K562 (cell line): ENCODE results near the gene ARHGAP4. TPM values are rescaled to one million over a fixed set of nuclear protein-coding genes. Genes with fewer than 3 reads are reported as not detected.

Source experiments
- ATAC-seq: fragments of 200-7000 bp; cut with Tn5 transposase; 3 replicates; pipeline ENCODE4 v1.9.1; 2020; ENCODE audit warnings: moderate library complexity
- BruUV-seq: library from RNA; stranded (reverse); fragments of 400-500 nt; replicated peaks from 2 replicates; lab custom pipeline; 2021; lab: Mats Ljungman, UMichigan
- CTCF ChIA-PET: fragments of 300-600 bp; formaldehyde crosslinking; extraction: SDS; loops from one replicate; lab custom pipeline; 2021; ENCODE audit warnings: low intra/inter-chr PET ratio; lab: Yijun Ruan, JAX
- POLR2A ChIA-PET: fragments of 300-600, 350-650 bp; sonication (Branson Sonifier 250); formaldehyde crosslinking; extraction: SDS; loops from one replicate; lab custom pipeline; 2021; ENCODE audit warnings: antibody characterized with exemption, inconsistent platforms; lab: Yijun Ruan, JAX
- DNase-seq, 4 experiments: peaks; one replicate each; pipeline versions ENCODE4 v3.0.0 to v3.0.0-alpha.2; 2011 to 2018; ENCODE audit warnings: low spot score in 3 of 4, mixed read lengths in 3 of 4; ENCODE audit errors: extremely low read depth in 1 of 4
- FAIRE-seq: peaks from 2 replicates; lab custom pipeline; 2011; peaks lifted over from hg19 to GRCh38; lab: Jason Lieb, UNC
- H2AFZ ChIP-seq: 2 replicates; pipeline ENCODE4 v1.6.0; 2011; ENCODE audit warnings: low read depth, low read length, control low read depth, inconsistent platforms
- H3K27ac ChIP-seq: fragments of 200-600 bp; 3 replicates; pipeline ENCODE4 v1.8.0; 2011; ENCODE audit warnings: low read depth, mild to moderate bottlenecking, control low read depth, inconsistent platforms, low read length, moderate library complexity, mixed read lengths; ENCODE audit errors: extremely low read depth
- H3K27me3 ChIP-seq, 2 experiments: fragments of 300-600 bp in 1 of 2; 2 replicates in 1 of 2; 3 replicates in 1 of 2; pipeline versions ENCODE4 v1.6.0 to v1.8.0; 2011; ENCODE audit warnings: inconsistent platforms in 2 of 2, low read length in 2 of 2, mild to moderate bottlenecking in 1 of 2, mixed read lengths in 1 of 2, moderate library complexity in 1 of 2; ENCODE audit not compliant: control insufficient read depth in 2 of 2, insufficient read depth in 2 of 2
- H3K36me3 ChIP-seq: fragments of 300-600 bp; 3 replicates; pipeline ENCODE4 v1.8.0; 2011; ENCODE audit warnings: mild to moderate bottlenecking, low read length, inconsistent platforms; ENCODE audit not compliant: control insufficient read depth, insufficient read depth
- H3K4me1 ChIP-seq, 2 experiments: fragments of 200-600 bp in 1 of 2; replicated peaks in 1 of 2; 2 replicates in 1 of 2; 3 replicates in 1 of 2; pipeline versions ENCODE4 v1.5.1 to v1.8.0; 2011; ENCODE audit warnings: inconsistent platforms in 2 of 2, low read length in 2 of 2, mild to moderate bottlenecking in 1 of 2, mixed read lengths in 1 of 2, moderate library complexity in 1 of 2; ENCODE audit not compliant: control insufficient read depth in 2 of 2, insufficient read depth in 2 of 2
- H3K4me2 ChIP-seq: 2 replicates; pipeline ENCODE4 v1.6.1; 2011; ENCODE audit warnings: low read length, control low read depth, inconsistent platforms, mixed read lengths; ENCODE audit not compliant: insufficient read depth
- H3K4me3 ChIP-seq: fragments of 200-600 bp; sonication (generic), shearing (Covaris generic); 2 replicates; pipeline ENCODE4 v1.5.1; 2016; ENCODE audit warnings: control low read depth, inconsistent platforms
- H3K79me2 ChIP-seq: fragments of 200-600 bp; 3 replicates; pipeline ENCODE4 v1.8.0; 2011; ENCODE audit warnings: low read length, inconsistent platforms; ENCODE audit not compliant: control insufficient read depth, insufficient read depth
- H3K9ac ChIP-seq, 2 experiments: 2 replicates each; pipeline versions ENCODE4 v1.6.0 to v1.6.1; 2011; ENCODE audit warnings: low read depth in 2 of 2, low read length in 2 of 2, control low read depth in 1 of 2, inconsistent platforms in 1 of 2, mild to moderate bottlenecking in 1 of 2, mixed read lengths in 1 of 2; ENCODE audit not compliant: insufficient read depth in 1 of 2
- H3K9me1 ChIP-seq: one replicate; pipeline ENCODE4 v1.6.0; 2011; ENCODE audit warnings: inconsistent platforms, mild to moderate bottlenecking, low read length, moderate library complexity; ENCODE audit not compliant: control insufficient read depth, insufficient read depth
- H3K9me3 ChIP-seq: replicated peaks from 2 replicates; pipeline ENCODE4 v1.5.1; 2011; ENCODE audit warnings: low read depth, low read length, inconsistent platforms; ENCODE audit not compliant: control insufficient read depth, insufficient read depth
- H4K20me1 ChIP-seq: replicated peaks from 2 replicates; pipeline ENCODE4 v1.6.1; 2011; ENCODE audit warnings: low read length, inconsistent platforms, mixed read lengths; ENCODE audit not compliant: control insufficient read depth, insufficient read depth
- CSDE1 ChIP-seq, 2 experiments: fragments of 450-650 bp; IDR thresholded peaks; 2 replicates each; pipeline ENCODE4 v1.6.1; 2016; ENCODE audit warnings: mild to moderate bottlenecking in 1 of 2
- RBM25 ChIP-seq: fragments of 200-400 bp; formaldehyde crosslinking; IDR thresholded peaks from 2 replicates; pipeline ENCODE4 v1.6.1; 2018; ENCODE audit warnings: low read length, low read depth, moderate library complexity; ENCODE audit not compliant: severe bottlenecking
- ZNF347 ChIP-seq: fragments of 450-650 bp; formaldehyde crosslinking; IDR thresholded peaks from 2 replicates; pipeline ENCODE4 v1.4.0; 2020; ENCODE audit warnings: low read depth, mild to moderate bottlenecking, moderate library complexity
- WGBS: fragments of 100-300 bp; shearing (Covaris generic); methylation state at CpG from one replicate; pipeline ENCODE4 v1.1.6; 2016; ENCODE audit warnings: low coverage, mixed read lengths; ENCODE audit not compliant: insufficient coverage; ENCODE audit errors: missing lambda C conversion rate; 5-methylcytosine and 5-hydroxymethylcytosine counted together
- in situ Hi-C: fragments of 300-500 bp; cut with MboI; formaldehyde crosslinking; loops from 4 replicates; pipeline ENCODE4 v1.15.0; 2018; ENCODE audit warnings: inconsistent platforms, mixed read lengths
- intact Hi-C: fragments of 100-400 bp; cut with micrococcal nuclease; formaldehyde crosslinking; loops from 2 replicates; pipeline ENCODE4 v1.14.2; 2022
- polyA plus RNA-seq, 8 experiments: library from polyadenylated mRNA; depleted of rRNA in 4 of 8; stranded (reverse) in 5 of 8; unstranded in 3 of 8; fragments of >200 nt; fragmentation: Nextera tagmentation in 2 of 8; fragmentation: Illumina TruSeq in 1 of 8; extraction: Ambion mirVana in 2 of 8; extraction: Trizol in 1 of 8; gene quantifications; 2 replicates each; pipeline versions ENCODE4 v1.2.1 to v1.2.3, GENCODE V29; 2011 to 2014; ENCODE audit warnings: inconsistent platforms in 1 of 8, missing spikeins in 1 of 8
- total RNA-seq, 7 experiments: library from RNA; depleted of rRNA in 6 of 7; stranded (reverse); fragments of >200 nt in 6 of 7; fragmentation: Illumina TruSeq in 2 of 7; extraction: Trizol in 2 of 7; gene quantifications; 2 replicates each; pipeline versions ENCODE4 v1.2.1 to v1.2.3, GENCODE V29; 2011 to 2021; ENCODE audit warnings: low replicate concordance in 1 of 7
- TF ChIP-seq, protein P1 (sequence below): sonication (generic); formaldehyde crosslinking; IDR thresholded peaks from 2 replicates; pipeline ENCODE4 v1.8.0; 2022; ENCODE audit warnings: missing genetic modification reagents, mild to moderate bottlenecking, borderline replicate concordance
- TF ChIP-seq, protein P2 (sequence below), 2 experiments: fragments of 450-650 bp in 1 of 2; sonication (generic) in 1 of 2; formaldehyde crosslinking in 1 of 2; IDR thresholded peaks; 2 replicates each; pipeline versions ENCODE4 v1.7.1 to v1.9.0; 2016 to 2022; ENCODE audit warnings: inconsistent platforms in 1 of 2, mild to moderate bottlenecking in 1 of 2, missing genetic modification reagents in 1 of 2

Gene ARHGAP4
- total and polyA plus RNA-seq, 9 of the 15 experiments (the other 6 are each of a cell fraction or from before 2014, with no cell fraction given): 0.30 to 81.8 (median 13.5) TPM

DNA sequence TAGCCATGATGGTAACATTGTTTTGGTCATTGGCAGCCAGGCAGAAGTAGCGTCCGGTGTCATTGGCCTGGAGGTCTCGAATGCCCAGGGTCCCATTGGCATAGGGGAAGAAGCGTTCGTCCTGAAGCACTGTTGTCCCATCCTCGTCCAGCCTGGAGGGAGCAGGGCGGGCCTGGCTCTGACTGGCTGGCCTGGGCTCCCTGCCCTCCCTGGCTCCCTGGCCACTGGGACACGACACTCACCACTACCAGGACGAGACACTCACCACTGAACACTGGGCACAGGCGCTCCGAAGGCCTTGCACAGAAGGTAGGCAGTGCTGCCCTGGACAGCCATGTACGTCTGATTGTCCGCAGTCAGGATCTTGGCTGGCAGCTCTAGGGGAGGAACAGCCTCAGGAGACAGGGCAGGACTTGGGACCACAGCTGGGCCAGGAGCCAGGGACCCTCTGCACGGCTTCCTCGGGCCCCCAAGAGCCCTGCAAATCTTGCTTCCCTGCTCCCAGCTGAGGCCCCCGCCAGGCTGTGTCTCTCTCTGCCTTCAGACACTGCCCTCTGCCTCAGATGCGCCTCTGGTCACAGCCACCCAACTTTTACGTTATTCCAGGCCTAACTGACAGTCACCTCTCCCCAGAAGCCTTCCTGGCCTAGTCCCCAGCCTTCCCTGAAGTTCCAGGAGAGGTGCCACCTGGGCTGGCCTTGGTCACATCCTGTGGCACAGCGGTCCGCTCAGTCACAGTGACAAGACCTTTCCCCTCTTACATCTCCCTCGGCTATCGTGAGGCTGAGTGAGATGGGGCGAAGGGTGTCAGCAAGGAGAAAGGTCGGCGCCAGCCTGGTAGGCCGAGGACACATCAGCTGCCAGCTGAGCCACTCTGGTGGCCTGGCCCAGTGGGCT is 57.2 kb downstream of the ARHGAP4 start:
- ATAC-seq (no peak), FAIRE-seq (no peak), DNase-seq (no peak)
- Histone ChIP-seq H3K4me3 (no peak overlapping the region), H3K4me2 (no peak overlapping the region), H3K4me1 (peaks cover 0 to 22% of the 10 kb centered on the region in 2 experiments; a peak in 2 of 5 replicates), H3K27me3 (peaks cover 10 to 79% of the 10 kb centered on the region in 2 experiments; a peak in 4 of 5 replicates), H3K9me3 (no peaks in the 10 kb centered on the region), H2AFZ (no peak overlapping the region), H3K36me3 (no peaks in the 10 kb centered on the region), H3K9ac (no peak overlapping the region), H4K20me1 (0 out of 2 replicates have a peak, but pooled peaks cover 12% of the 10 kb centered on the region), H3K9me1 (no peaks in the 10 kb centered on the region), H3K79me2 (no peaks in the 10 kb centered on the region), H3K27ac (no peak overlapping the region)
- intact Hi-C loops: no loop called here
- TF ChIP-seq, protein P1, sequence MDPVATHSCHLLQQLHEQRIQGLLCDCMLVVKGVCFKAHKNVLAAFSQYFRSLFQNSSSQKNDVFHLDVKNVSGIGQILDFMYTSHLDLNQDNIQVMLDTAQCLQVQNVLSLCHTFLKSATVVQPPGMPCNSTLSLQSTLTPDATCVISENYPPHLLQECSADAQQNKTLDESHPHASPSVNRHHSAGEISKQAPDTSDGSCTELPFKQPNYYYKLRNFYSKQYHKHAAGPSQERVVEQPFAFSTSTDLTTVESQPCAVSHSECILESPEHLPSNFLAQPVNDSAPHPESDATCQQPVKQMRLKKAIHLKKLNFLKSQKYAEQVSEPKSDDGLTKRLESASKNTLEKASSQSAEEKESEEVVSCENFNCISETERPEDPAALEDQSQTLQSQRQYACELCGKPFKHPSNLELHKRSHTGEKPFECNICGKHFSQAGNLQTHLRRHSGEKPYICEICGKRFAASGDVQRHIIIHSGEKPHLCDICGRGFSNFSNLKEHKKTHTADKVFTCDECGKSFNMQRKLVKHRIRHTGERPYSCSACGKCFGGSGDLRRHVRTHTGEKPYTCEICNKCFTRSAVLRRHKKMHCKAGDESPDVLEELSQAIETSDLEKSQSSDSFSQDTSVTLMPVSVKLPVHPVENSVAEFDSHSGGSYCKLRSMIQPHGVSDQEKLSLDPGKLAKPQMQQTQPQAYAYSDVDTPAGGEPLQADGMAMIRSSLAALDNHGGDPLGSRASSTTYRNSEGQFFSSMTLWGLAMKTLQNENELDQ (CRISPR knock-in tag): no peak
- TF ChIP-seq RBM25 (no peak), ZNF347 (no peak), CSDE1 (IDR thresholded peaks at IDR 0.05) (no peak)
- TF ChIP-seq, protein P2, sequence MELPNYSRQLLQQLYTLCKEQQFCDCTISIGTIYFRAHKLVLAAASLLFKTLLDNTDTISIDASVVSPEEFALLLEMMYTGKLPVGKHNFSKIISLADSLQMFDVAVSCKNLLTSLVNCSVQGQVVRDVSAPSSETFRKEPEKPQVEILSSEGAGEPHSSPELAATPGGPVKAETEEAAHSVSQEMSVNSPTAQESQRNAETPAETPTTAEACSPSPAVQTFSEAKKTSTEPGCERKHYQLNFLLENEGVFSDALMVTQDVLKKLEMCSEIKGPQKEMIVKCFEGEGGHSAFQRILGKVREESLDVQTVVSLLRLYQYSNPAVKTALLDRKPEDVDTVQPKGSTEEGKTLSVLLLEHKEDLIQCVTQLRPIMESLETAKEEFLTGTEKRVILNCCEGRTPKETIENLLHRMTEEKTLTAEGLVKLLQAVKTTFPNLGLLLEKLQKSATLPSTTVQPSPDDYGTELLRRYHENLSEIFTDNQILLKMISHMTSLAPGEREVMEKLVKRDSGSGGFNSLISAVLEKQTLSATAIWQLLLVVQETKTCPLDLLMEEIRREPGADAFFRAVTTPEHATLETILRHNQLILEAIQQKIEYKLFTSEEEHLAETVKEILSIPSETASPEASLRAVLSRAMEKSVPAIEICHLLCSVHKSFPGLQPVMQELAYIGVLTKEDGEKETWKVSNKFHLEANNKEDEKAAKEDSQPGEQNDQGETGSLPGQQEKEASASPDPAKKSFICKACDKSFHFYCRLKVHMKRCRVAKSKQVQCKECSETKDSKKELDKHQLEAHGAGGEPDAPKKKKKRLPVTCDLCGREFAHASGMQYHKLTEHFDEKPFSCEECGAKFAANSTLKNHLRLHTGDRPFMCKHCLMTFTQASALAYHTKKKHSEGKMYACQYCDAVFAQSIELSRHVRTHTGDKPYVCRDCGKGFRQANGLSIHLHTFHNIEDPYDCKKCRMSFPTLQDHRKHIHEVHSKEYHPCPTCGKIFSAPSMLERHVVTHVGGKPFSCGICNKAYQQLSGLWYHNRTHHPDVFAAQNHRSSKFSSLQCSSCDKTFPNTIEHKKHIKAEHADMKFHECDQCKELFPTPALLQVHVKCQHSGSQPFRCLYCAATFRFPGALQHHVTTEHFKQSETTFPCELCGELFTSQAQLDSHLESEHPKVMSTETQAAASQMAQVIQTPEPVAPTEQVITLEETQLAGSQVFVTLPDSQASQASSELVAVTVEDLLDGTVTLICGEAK (IDR thresholded peaks at IDR 0.05): no peak
- TF ChIP-seq, protein P2 (CRISPR knock-in tag; IDR thresholded peaks at IDR 0.05): no peak
- in situ Hi-C loops: no loop called here
- BruUV-seq: no TSS peak
- ChIA-PET CTCF (no interaction called here), POLR2A (interaction anchor here (0.6 to 1.2 kb wide), 2 partner anchors 16 to 143 kb away, joined by 3 to 6 read pairs; no protein-coding TSS in a partner anchor)
- 14% methylated on average over 12 of the region's 26 CpGs for WGBS
